GM10248 (cell line): Measurements from ENCODE around the gene TET3.

Experiments
- CTCF ChIA-PET: fragments of 300-600 bp; sonication (Branson Sonifier 250); formaldehyde crosslinking; extraction: SDS; loops from one replicate; lab custom pipeline; 2021; ENCODE audit warnings: antibody characterized with exemption; lab: Yijun Ruan, JAX
- POLR2A ChIA-PET: fragments of 350-650 bp; sonication (Branson Sonifier 250); formaldehyde crosslinking; extraction: SDS; loops from one replicate; lab custom pipeline; 2020; ENCODE audit warnings: antibody characterized with exemption; lab: Yijun Ruan, JAX
- DNase-seq: peaks from one replicate; pipeline ENCODE4 v3.0.0; 2012; ENCODE audit errors: extremely low spot score
- CTCF ChIP-seq: IDR thresholded peaks from 2 replicates; pipeline ENCODE4 v1.5.1; 2012; ENCODE audit warnings: mild to moderate bottlenecking, low read depth; ENCODE audit errors: extremely low read depth, missing control alignments, control extremely low read depth

The TET3 gene

DNA sequence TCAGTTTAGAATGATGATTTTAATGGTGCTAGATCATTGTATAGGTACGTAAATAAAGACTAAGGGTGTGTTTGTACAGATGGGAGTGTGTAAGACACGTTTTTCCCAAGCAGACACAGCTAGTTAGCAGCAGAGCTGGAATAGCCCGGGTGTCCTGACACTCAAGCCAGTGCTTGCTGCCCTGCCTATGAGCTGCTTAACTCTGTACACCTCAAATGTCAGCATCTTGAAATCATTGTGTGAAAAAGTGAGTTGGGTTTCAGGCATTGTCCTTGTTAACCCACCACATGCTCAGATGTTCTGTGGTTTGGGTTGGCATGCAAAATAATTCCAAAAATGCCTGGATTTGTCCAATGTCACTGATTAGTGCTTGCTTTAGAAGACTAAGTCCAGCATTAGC, 13.0 kb upstream of the TET3 start:
- DNase-seq: no peak
- ChIA-PET POLR2A (no interaction called here), CTCF (interaction anchor here (1.2 to 3.1 kb wide), 4 partner anchors 9 to 26 kb away, joined by 3 to 15 read pairs (median 6); no protein-coding TSS in a partner anchor)
- no peak for TF ChIP-seq CTCF

GRCh38 chr2:73972846-73973245, 11.9 kb upstream of the TET3 start:
- DNase-seq: peak; percentile 41
- CTCF ChIA-PET: interaction anchor here (1.0 to 1.4 kb wide), 3 partner anchors 10 to 132 kb away, joined by 3 read pairs; no protein-coding TSS in a partner anchor
- TF ChIP-seq CTCF: no peak
- POLR2A ChIA-PET: interaction anchor here (0.6 kb wide), 1 partner anchor 13 kb away, joined by 3 read pairs; no protein-coding TSS in a partner anchor

DNA sequence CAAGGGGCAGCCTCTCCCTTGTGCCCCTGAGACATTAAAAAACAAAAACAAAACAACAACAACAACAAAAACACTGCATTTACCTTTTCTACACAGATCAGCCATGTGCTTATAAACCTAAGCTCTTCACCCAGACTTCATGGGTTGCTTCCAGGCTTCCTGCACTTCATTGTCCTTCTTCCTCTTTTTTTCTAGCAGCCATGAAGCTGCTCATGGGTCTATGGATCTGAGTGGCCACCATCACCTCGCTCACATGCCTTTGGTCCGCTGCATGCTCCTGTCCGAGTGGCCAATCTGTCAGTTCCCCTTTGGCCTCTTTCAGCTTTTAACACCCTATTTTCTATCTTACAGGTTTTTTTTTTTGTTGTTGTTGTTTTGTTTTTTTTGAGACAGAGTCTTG, 9.0 kb upstream of the TET3 start:
- CTCF ChIA-PET: interaction anchor here (1.0 to 2.0 kb wide), 4 partner anchors 10 to 37 kb away, joined by 3 to 6 read pairs (median 3); no protein-coding TSS in a partner anchor
- no peak for TF ChIP-seq CTCF
- POLR2A ChIA-PET: no interaction called here
- DNase-seq: no peak

GRCh38 chr2:73976803-73977202, 7.9 kb upstream of the TET3 start:
- DNase-seq: no peak
- no peak for TF ChIP-seq CTCF
- CTCF ChIA-PET: interaction anchor here (1.3 to 2.0 kb wide), 2 partner anchors 9 to 12 kb away, joined by 5 to 6 read pairs; no protein-coding TSS in a partner anchor
- POLR2A ChIA-PET: interaction anchor here (0.6 kb wide), 1 partner anchor 23 kb away, joined by 3 read pairs; no protein-coding TSS in a partner anchor

GRCh38 chr2:73977466-73977865, 7.2 kb upstream of the TET3 start:
- TF ChIP-seq CTCF: no peak
- ChIA-PET CTCF (interaction anchor here (1.3 kb wide), 1 partner anchor 10 kb away, joined by 5 read pairs; no protein-coding TSS in a partner anchor), POLR2A (no interaction called here)
- no peak for DNase-seq

GRCh38 chr2:73979021-73979420, 5.7 kb upstream of the TET3 start:
- POLR2A ChIA-PET: no interaction called here
- DNase-seq: peak; percentile 67
- no peak for TF ChIP-seq CTCF
- CTCF ChIA-PET: interaction anchor here (1.1 to 4.2 kb wide), 8 partner anchors 8 to 155 kb away, joined by 3 to 15 read pairs (median 4); no protein-coding TSS in a partner anchor
